CD14-positive monocyte (primary cell): ENCODE results near the gene STX11. TPM values are rescaled to one million over a fixed set of nuclear protein-coding genes. Genes with fewer than 3 reads are reported as not detected.

Source experiments
- DNase-seq, 3 donors: peaks; one replicate each; pipeline ENCODE4 v3.0.0-alpha.2; 2011 to 2022
- H2AFZ ChIP-seq: 2 replicates; pipeline ENCODE4 v1.6.0; 2012; ENCODE audit warnings: mild to moderate bottlenecking, low read depth, low read length, inconsistent platforms; ENCODE audit not compliant: insufficient read depth, poor library complexity, severe bottlenecking
- H3K27ac ChIP-seq, 2 donors: 1 replicate in 1 of 2; 2 replicates in 1 of 2; pipeline ENCODE4 v1.5.1; 2012 to 2013; ENCODE audit warnings: low read length in 2 of 2, control low read depth in 1 of 2, inconsistent platforms in 1 of 2, low read depth in 1 of 2, mild to moderate bottlenecking in 1 of 2
- H3K27me3 ChIP-seq, 2 donors: one replicate each; pipeline versions ENCODE4 v1.6.0 to v1.6.1; 2011 to 2013; ENCODE audit warnings: low read length in 2 of 2; ENCODE audit not compliant: control insufficient read depth in 2 of 2, insufficient read depth in 2 of 2
- H3K36me3 ChIP-seq, 2 donors: replicated peaks in 1 of 2; 1 replicate in 1 of 2; 2 replicates in 1 of 2; pipeline versions ENCODE4 v1.5.1 to v1.6.1; 2012 to 2013; ENCODE audit warnings: low read length in 2 of 2, control low read depth in 1 of 2, inconsistent platforms in 1 of 2, mild to moderate bottlenecking in 1 of 2; ENCODE audit not compliant: insufficient read depth in 2 of 2, control insufficient read depth in 1 of 2
- H3K4me1 ChIP-seq, 2 donors: 1 replicate in 1 of 2; 2 replicates in 1 of 2; pipeline versions ENCODE4 v1.5.1 to v1.6.1; 2012 to 2013; ENCODE audit warnings: low read length in 2 of 2, control low read depth in 1 of 2, inconsistent platforms in 1 of 2, mild to moderate bottlenecking in 1 of 2, moderate library complexity in 1 of 2; ENCODE audit not compliant: insufficient read depth in 2 of 2, control insufficient read depth in 1 of 2
- H3K4me2 ChIP-seq: replicated peaks from 2 replicates; pipeline ENCODE3; 2012; ENCODE audit warnings: low read length, moderate library complexity, mild to moderate bottlenecking; ENCODE audit not compliant: poor library complexity, severe bottlenecking; ENCODE audit errors: extremely low read depth
- H3K4me3 ChIP-seq, 3 experiments: fragments of 200-600 bp in 1 of 3; sonication (generic) in 1 of 3; replicated peaks in 1 of 3; 1 replicate in 2 of 3; 2 replicates in 1 of 3; pipeline ENCODE4 v1.5.1; 2011 to 2013; ENCODE audit warnings: low read length in 3 of 3, mild to moderate bottlenecking in 3 of 3, control low read depth in 2 of 3, low read depth in 2 of 3, inconsistent platforms in 1 of 3, moderate library complexity in 1 of 3
- H3K79me2 ChIP-seq: 2 replicates; pipeline ENCODE4 v1.6.0; 2012; ENCODE audit warnings: mild to moderate bottlenecking, control low read depth, inconsistent platforms, low read length, moderate library complexity; ENCODE audit not compliant: insufficient read depth
- H3K9ac ChIP-seq: 2 replicates; pipeline ENCODE4 v1.6.0; 2017; ENCODE audit warnings: low read length, mild to moderate bottlenecking; ENCODE audit not compliant: insufficient read depth, poor library complexity, severe bottlenecking
- H3K9me3 ChIP-seq, 2 donors: replicated peaks in 1 of 2; 1 replicate in 1 of 2; 2 replicates in 1 of 2; pipeline versions ENCODE4 v1.5.1 to v1.6.1; 2012 to 2013; ENCODE audit warnings: low read length in 2 of 2, control low read depth in 1 of 2; ENCODE audit not compliant: control insufficient read depth in 1 of 2, insufficient read depth in 1 of 2
- H4K20me1 ChIP-seq: 2 replicates; pipeline ENCODE4 v1.6.0; 2012; ENCODE audit warnings: mild to moderate bottlenecking, low read length, control low read depth, moderate library complexity; ENCODE audit not compliant: insufficient read depth
- H3K27ac Mint-ChIP-seq, 7 donors: one replicate each; pipeline ENCODE4 v1.8.0; 2020; ENCODE audit warnings: mild to moderate bottlenecking in 7 of 7, mixed read lengths in 7 of 7, moderate library complexity in 6 of 7, inconsistent platforms in 2 of 7
- H3K27me3 Mint-ChIP-seq, 3 donors: one replicate each; pipeline ENCODE4 v1.8.0; 2021 to 2022; ENCODE audit warnings: low read depth in 3 of 3, mild to moderate bottlenecking in 3 of 3, mixed read lengths in 3 of 3, moderate library complexity in 3 of 3, inconsistent platforms in 1 of 3
- H3K36me3 Mint-ChIP-seq, 2 donors: one replicate each; pipeline ENCODE4 v1.8.0; 2020; ENCODE audit warnings: mixed read lengths in 2 of 2, inconsistent platforms in 1 of 2, mild to moderate bottlenecking in 1 of 2
- H3K4me1 Mint-ChIP-seq: one replicate; pipeline ENCODE4 v1.8.0; 2020; ENCODE audit warnings: mild to moderate bottlenecking, mixed read lengths
- H3K4me3 Mint-ChIP-seq, 2 donors: one replicate each; pipeline ENCODE4 v1.8.0; 2020; ENCODE audit warnings: mild to moderate bottlenecking in 2 of 2, mixed read lengths in 2 of 2, moderate library complexity in 1 of 2
- H3K9me3 Mint-ChIP-seq, 7 donors: one replicate each; pipeline ENCODE4 v1.8.0; 2020 to 2022; ENCODE audit warnings: mixed read lengths in 7 of 7, mild to moderate bottlenecking in 6 of 7, moderate library complexity in 6 of 7, inconsistent platforms in 2 of 7
- CTCF ChIP-seq: fragments of 200-600 bp; IDR thresholded peaks from one replicate; pipeline ENCODE4 v1.8.0; 2022; ENCODE audit warnings: antibody characterized with exemption, mild to moderate bottlenecking
- WGBS: methylation state at CpG from one replicate; pipeline ENCODE4 v1.1.5; 2013; ENCODE audit warnings: missing lambda C conversion rate; ENCODE audit not compliant: insufficient coverage; 5-methylcytosine and 5-hydroxymethylcytosine counted together
- intact Hi-C, 2 donors: fragments of 100-400 bp; cut with micrococcal nuclease; formaldehyde crosslinking; loops; one replicate each; pipeline versions ENCODE4 v1.15.0 to v1.15.1; 2023
- polyA plus RNA-seq, 3 donors: library from polyadenylated mRNA; depleted of rRNA in 1 of 3; unstranded in 2 of 3; stranded (reverse) in 1 of 3; fragments of 300-500 nt in 2 of 3; fragments of >200 nt in 1 of 3; fragmentation: Illumina TruSeq in 2 of 3; gene quantifications; 1 replicate in 2 of 3; 2 replicates in 1 of 3; pipeline ENCODE4 v1.2.3, GENCODE V29; 2012 to 2021

STX11 gene
- polyA plus RNA-seq, 3 donors, result 276 to 372 (median 367) TPM

DNA sequence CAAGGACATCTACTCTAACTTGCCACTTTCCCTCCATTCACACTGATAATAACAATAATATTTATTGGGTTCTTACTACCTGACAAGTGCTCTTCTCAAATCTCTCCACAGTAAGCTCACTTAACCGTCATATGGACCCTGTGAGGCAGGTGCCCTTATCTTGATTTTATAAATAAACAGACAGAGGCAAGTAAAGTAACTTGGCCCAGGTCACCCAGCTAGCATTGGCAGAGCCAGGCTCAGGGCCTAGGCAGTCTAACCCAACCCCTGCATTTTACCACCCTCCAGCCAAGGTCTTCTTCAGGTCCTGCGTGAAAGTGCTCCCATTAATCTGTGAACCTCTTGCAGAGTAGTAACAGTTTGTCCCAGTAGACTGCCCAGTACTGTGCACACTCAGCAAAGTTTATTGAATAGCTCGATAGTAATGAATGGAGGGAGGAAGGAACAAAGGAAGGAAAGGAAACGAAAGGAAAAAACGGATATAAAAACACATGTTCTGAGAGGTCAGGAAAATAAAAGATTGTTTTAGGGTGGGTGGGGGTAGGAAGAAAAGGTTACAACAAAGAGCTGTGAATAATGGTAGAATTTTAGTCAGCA is 17.0 kb upstream of the STX11 start:
- Mint-ChIP-seq H3K27ac (no peak overlapping the region), H3K9me3 (no peaks in the 10 kb centered on the region), H3K4me3 (no peak overlapping the region), H3K36me3 (no peaks in the 10 kb centered on the region), H3K4me1 (peaks cover 17% of the 10 kb centered on the region), H3K27me3 (peaks cover 0 to 2% (median 1%) of the 10 kb centered on the region in 3 donors)
- no peak overlapping the region for H3K4me3 ChIP-seq
- H2AFZ ChIP-seq, result no peak overlapping the region
- H3K79me2 ChIP-seq, result no peaks in the 10 kb centered on the region
- H3K4me2 ChIP-seq, result no peak overlapping the region
- WGBS, result 97% methylated on average over 3 of the region's 5 CpGs
- H3K36me3 ChIP-seq, result no peaks in the 10 kb centered on the region
- no peaks in the 10 kb centered on the region for H3K27me3 ChIP-seq
- no peak overlapping the region for H3K9ac ChIP-seq
- no peak for TF ChIP-seq CTCF
- no peak for DNase-seq
- no peak overlapping the region for H3K27ac ChIP-seq
- no peaks in the 10 kb centered on the region for H3K9me3 ChIP-seq
- no peaks in the 10 kb centered on the region for H4K20me1 ChIP-seq
- intact Hi-C loops, result no loop called here
- peaks cover 5 to 16% of the 10 kb centered on the region in 2 donors for H3K4me1 ChIP-seq

DNA sequence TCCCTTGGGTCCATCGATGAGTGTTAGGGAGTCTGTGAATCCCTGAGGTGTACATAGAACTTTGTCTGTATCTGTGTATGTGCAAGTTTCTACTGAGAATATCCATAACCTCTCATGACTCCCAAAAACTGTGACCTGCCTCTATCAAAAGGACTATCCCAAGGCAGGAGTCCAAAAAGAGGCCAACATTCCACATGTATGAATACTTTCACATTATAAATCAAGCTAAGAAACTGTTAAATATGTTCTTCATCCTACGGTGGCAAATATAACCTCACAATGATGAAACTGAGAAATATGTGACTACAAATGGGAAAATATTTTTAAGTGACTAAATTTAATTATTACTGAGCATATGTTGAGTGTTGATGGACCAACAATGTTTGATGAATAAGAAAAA is 16.1 kb upstream of the STX11 start:
- Mint-ChIP-seq H3K9me3 (no peaks in the 10 kb centered on the region), H3K36me3 (no peaks in the 10 kb centered on the region), H3K27me3 (peaks cover 0 to 2% (median 0%) of the 10 kb centered on the region in 3 donors), H3K27ac (no peak overlapping the region), H3K4me3 (no peak overlapping the region), H3K4me1 (peaks cover 15% of the 10 kb centered on the region)
- Histone ChIP-seq H4K20me1 (no peaks in the 10 kb centered on the region), H2AFZ (no peak overlapping the region), H3K9ac (no peak overlapping the region), H3K27ac (no peak overlapping the region), H3K4me3 (no peak overlapping the region), H3K9me3 (no peaks in the 10 kb centered on the region), H3K27me3 (no peaks in the 10 kb centered on the region), H3K4me1 (peaks cover 6 to 13% of the 10 kb centered on the region in 2 donors), H3K36me3 (no peaks in the 10 kb centered on the region), H3K79me2 (no peaks in the 10 kb centered on the region), H3K4me2 (no peak overlapping the region)
- no CpG with 5 or more reads among the region's 2 CpGs for WGBS
- intact Hi-C loops, result no loop called here
- no peak for DNase-seq
- no peak for TF ChIP-seq CTCF
